HepG2 (cell line): ENCODE data around the gene PSMB2. TPM values are rescaled to one million over a fixed set of nuclear protein-coding genes. Genes with fewer than 3 reads are reported as not detected.
A peak's percentile ranks its signal among the peaks of the same experiment; 100 is the strongest.

ENCODE experiments used
- GFI1 ChIP-seq: sonication (generic); formaldehyde crosslinking; IDR thresholded peaks from 2 replicates; pipeline ENCODE4 v1.5.0; 2020; ENCODE audit warnings: missing genetic modification reagents, mild to moderate bottlenecking, borderline replicate concordance
- NKX3-1 ChIP-seq: sonication (generic); formaldehyde crosslinking; IDR thresholded peaks from 2 replicates; pipeline ENCODE4 v1.5.0; 2020; ENCODE audit warnings: missing genetic modification reagents
- RFX3 ChIP-seq: IDR thresholded peaks from 2 replicates; pipeline ENCODE4 v1.6.1; 2016; ENCODE audit warnings: missing biosample characterization, missing genetic modification reagents
- SIX4 ChIP-seq: sonication (generic); formaldehyde crosslinking; IDR thresholded peaks from 2 replicates; pipeline ENCODE4 v1.4.0; 2020; ENCODE audit warnings: missing genetic modification reagents
- ZNF138 ChIP-seq: sonication (generic); formaldehyde crosslinking; IDR thresholded peaks from 2 replicates; pipeline ENCODE4 v1.5.0; 2020; ENCODE audit warnings: mild to moderate bottlenecking, low read depth, missing genetic modification reagents
- ZNF331 ChIP-seq: sonication (generic); formaldehyde crosslinking; IDR thresholded peaks from 2 replicates; pipeline ENCODE4 v1.4.0; 2020; ENCODE audit warnings: missing genetic modification reagents
- ZNF33A ChIP-seq: sonication (generic); formaldehyde crosslinking; IDR thresholded peaks from 2 replicates; pipeline ENCODE4 v1.5.1; 2020; ENCODE audit warnings: missing genetic modification reagents, mild to moderate bottlenecking, moderate library complexity, borderline replicate concordance
- ZNF557 ChIP-seq: sonication (generic); formaldehyde crosslinking; IDR thresholded peaks from 2 replicates; pipeline ENCODE4 v1.4.0; 2020; ENCODE audit warnings: missing genetic modification reagents
- ZNF724P ChIP-seq: sonication (generic); formaldehyde crosslinking; IDR thresholded peaks from 2 replicates; pipeline ENCODE4 v1.8.0; 2022; ENCODE audit warnings: missing genetic modification reagents, borderline replicate concordance
- ZNF879 ChIP-seq: sonication (generic); formaldehyde crosslinking; IDR thresholded peaks from 2 replicates; pipeline ENCODE4 v1.8.1; 2023; ENCODE audit warnings: missing genetic modification reagents
- polyA plus RNA-seq, 8 experiments: library from polyadenylated mRNA; depleted of rRNA in 3 of 8; stranded (reverse) in 7 of 8; unstranded in 1 of 8; fragments of >200 nt; fragmentation: Illumina TruSeq in 4 of 8; extraction: Trizol in 4 of 8; gene quantifications; 2 replicates each; pipeline versions ENCODE4 v1.2.1 to v1.2.3, GENCODE V29; 2011 to 2016; ENCODE audit warnings: low read depth in 4 of 8, missing spikeins in 1 of 8, mixed read lengths in 1 of 8; ENCODE audit not compliant: insufficient read depth in 1 of 8
- total RNA-seq, 5 experiments: library from RNA; depleted of rRNA; stranded (reverse); fragments of >200 nt; fragmentation: Illumina TruSeq; extraction: Trizol; gene quantifications; 2 replicates each; pipeline ENCODE4 v1.2.3, GENCODE V29; 2016; ENCODE audit warnings: low read depth in 1 of 5
- TF ChIP-seq, protein P1 (sequence below): IDR thresholded peaks from 2 replicates; pipeline ENCODE4 v1.6.1; 2016; ENCODE audit warnings: control low read depth
- TF ChIP-seq, protein P2 (sequence below): sonication (generic); formaldehyde crosslinking; IDR thresholded peaks from 2 replicates; pipeline ENCODE4 v1.5.1; 2020; ENCODE audit warnings: mild to moderate bottlenecking, missing genetic modification reagents, moderate library complexity
- TF ChIP-seq, protein P3 (sequence below): sonication (generic); formaldehyde crosslinking; IDR thresholded peaks from 2 replicates; pipeline ENCODE4 v1.5.1; 2020; ENCODE audit warnings: mild to moderate bottlenecking, missing genetic modification reagents, borderline replicate concordance
- TF ChIP-seq, protein P4 (sequence below): sonication (generic); formaldehyde crosslinking; IDR thresholded peaks from 2 replicates; pipeline ENCODE4 v1.4.0; 2020; ENCODE audit warnings: mild to moderate bottlenecking, missing genetic modification reagents

The PSMB2 gene
- total and polyA plus RNA-seq, 2 of the 13 experiments (the other 11 are each of a cell fraction or from before 2014, with no cell fraction given), result 60.6 to 62.2 TPM

DNA sequence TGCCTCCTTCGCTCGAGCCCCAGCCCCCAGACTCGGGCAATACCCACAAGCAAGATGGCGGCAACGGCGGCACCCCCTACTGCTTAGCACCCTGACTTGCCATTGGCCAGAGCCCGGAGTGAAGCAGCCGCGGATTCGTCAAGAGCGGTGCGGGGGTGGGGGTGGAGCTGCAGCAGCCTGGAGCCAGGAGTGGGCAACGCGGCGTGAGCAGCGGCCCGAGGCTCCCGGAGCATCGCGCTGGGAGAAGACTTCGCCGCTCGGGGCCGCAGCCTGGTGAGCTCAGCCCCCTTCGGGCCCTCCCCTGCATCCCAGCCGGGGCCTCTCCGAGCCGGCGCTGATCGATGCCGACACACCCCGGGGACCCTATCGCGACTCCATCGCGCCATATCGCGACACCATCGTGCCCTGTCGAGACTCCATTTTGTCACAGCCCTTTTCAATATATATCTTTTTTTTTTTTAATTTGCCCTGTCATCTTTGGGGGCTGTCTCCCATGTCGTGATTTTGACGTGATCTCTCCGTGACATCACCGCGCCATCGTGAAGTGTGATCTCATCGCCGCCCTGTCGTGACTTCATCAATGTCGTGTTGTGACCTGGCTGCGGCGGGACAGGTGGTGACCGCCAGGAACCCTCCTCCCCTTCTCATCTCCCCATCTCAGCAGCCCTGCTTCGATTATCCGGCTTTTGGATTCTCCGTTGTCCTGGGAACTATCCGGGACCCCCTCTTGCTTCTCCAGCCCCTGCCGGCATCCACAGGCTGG is 83.5 kb downstream of the PSMB2 start, which contains the start of gene NCDN (continued):
- TF ChIP-seq, protein P1, sequence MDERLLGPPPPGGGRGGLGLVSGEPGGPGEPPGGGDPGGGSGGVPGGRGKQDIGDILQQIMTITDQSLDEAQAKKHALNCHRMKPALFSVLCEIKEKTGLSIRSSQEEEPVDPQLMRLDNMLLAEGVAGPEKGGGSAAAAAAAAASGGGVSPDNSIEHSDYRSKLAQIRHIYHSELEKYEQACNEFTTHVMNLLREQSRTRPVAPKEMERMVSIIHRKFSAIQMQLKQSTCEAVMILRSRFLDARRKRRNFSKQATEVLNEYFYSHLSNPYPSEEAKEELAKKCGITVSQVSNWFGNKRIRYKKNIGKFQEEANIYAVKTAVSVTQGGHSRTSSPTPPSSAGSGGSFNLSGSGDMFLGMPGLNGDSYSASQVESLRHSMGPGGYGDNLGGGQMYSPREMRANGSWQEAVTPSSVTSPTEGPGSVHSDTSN (CRISPR knock-in tag), result no peak
- 0 out of 2 replicates have a peak, but pooled peaks have one; percentile 75 for TF ChIP-seq GFI1 (CRISPR knock-in tag)
- TF ChIP-seq, protein P2, sequence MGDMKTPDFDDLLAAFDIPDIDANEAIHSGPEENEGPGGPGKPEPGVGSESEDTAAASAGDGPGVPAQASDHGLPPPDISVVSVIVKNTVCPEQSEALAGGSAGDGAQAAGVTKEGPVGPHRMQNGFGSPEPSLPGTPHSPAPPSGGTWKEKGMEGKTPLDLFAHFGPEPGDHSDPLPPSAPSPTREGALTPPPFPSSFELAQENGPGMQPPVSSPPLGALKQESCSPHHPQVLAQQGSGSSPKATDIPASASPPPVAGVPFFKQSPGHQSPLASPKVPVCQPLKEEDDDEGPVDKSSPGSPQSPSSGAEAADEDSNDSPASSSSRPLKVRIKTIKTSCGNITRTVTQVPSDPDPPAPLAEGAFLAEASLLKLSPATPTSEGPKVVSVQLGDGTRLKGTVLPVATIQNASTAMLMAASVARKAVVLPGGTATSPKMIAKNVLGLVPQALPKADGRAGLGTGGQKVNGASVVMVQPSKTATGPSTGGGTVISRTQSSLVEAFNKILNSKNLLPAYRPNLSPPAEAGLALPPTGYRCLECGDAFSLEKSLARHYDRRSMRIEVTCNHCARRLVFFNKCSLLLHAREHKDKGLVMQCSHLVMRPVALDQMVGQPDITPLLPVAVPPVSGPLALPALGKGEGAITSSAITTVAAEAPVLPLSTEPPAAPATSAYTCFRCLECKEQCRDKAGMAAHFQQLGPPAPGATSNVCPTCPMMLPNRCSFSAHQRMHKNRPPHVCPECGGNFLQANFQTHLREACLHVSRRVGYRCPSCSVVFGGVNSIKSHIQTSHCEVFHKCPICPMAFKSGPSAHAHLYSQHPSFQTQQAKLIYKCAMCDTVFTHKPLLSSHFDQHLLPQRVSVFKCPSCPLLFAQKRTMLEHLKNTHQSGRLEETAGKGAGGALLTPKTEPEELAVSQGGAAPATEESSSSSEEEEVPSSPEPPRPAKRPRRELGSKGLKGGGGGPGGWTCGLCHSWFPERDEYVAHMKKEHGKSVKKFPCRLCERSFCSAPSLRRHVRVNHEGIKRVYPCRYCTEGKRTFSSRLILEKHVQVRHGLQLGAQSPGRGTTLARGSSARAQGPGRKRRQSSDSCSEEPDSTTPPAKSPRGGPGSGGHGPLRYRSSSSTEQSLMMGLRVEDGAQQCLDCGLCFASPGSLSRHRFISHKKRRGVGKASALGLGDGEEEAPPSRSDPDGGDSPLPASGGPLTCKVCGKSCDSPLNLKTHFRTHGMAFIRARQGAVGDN (CRISPR knock-in tag), result peak; percentile 81
- no peak for TF ChIP-seq ZNF138 (CRISPR knock-in tag)
- no peak for TF ChIP-seq ZNF557
- TF ChIP-seq ZNF724P (CRISPR knock-in tag), result 0 out of 2 replicates have a peak, but pooled peaks have one; percentile 71
- TF ChIP-seq NKX3-1 (CRISPR knock-in tag), result 0 out of 2 replicates have a peak, but pooled peaks have one; percentile 30
- no peak for TF ChIP-seq ZNF331 (CRISPR knock-in tag)
- TF ChIP-seq, protein P3, sequence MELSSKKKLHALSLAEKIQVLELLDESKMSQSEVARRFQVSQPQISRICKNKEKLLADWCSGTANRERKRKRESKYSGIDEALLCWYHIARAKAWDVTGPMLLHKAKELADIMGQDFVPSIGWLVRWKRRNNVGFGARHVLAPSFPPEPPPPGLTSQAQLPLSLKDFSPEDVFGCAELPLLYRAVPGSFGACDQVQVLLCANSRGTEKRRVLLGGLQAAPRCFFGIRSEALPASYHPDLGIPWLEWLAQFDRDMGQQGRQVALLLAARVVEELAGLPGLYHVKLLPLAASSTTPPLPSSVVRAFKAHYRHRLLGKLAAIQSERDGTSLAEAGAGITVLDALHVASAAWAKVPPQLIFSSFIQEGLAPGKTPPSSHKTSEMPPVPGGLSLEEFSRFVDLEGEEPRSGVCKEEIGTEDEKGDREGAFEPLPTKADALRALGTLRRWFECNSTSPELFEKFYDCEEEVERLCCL, result no peak
- no peak for TF ChIP-seq RFX3 (CRISPR knock-in tag)
- TF ChIP-seq, protein P4, sequence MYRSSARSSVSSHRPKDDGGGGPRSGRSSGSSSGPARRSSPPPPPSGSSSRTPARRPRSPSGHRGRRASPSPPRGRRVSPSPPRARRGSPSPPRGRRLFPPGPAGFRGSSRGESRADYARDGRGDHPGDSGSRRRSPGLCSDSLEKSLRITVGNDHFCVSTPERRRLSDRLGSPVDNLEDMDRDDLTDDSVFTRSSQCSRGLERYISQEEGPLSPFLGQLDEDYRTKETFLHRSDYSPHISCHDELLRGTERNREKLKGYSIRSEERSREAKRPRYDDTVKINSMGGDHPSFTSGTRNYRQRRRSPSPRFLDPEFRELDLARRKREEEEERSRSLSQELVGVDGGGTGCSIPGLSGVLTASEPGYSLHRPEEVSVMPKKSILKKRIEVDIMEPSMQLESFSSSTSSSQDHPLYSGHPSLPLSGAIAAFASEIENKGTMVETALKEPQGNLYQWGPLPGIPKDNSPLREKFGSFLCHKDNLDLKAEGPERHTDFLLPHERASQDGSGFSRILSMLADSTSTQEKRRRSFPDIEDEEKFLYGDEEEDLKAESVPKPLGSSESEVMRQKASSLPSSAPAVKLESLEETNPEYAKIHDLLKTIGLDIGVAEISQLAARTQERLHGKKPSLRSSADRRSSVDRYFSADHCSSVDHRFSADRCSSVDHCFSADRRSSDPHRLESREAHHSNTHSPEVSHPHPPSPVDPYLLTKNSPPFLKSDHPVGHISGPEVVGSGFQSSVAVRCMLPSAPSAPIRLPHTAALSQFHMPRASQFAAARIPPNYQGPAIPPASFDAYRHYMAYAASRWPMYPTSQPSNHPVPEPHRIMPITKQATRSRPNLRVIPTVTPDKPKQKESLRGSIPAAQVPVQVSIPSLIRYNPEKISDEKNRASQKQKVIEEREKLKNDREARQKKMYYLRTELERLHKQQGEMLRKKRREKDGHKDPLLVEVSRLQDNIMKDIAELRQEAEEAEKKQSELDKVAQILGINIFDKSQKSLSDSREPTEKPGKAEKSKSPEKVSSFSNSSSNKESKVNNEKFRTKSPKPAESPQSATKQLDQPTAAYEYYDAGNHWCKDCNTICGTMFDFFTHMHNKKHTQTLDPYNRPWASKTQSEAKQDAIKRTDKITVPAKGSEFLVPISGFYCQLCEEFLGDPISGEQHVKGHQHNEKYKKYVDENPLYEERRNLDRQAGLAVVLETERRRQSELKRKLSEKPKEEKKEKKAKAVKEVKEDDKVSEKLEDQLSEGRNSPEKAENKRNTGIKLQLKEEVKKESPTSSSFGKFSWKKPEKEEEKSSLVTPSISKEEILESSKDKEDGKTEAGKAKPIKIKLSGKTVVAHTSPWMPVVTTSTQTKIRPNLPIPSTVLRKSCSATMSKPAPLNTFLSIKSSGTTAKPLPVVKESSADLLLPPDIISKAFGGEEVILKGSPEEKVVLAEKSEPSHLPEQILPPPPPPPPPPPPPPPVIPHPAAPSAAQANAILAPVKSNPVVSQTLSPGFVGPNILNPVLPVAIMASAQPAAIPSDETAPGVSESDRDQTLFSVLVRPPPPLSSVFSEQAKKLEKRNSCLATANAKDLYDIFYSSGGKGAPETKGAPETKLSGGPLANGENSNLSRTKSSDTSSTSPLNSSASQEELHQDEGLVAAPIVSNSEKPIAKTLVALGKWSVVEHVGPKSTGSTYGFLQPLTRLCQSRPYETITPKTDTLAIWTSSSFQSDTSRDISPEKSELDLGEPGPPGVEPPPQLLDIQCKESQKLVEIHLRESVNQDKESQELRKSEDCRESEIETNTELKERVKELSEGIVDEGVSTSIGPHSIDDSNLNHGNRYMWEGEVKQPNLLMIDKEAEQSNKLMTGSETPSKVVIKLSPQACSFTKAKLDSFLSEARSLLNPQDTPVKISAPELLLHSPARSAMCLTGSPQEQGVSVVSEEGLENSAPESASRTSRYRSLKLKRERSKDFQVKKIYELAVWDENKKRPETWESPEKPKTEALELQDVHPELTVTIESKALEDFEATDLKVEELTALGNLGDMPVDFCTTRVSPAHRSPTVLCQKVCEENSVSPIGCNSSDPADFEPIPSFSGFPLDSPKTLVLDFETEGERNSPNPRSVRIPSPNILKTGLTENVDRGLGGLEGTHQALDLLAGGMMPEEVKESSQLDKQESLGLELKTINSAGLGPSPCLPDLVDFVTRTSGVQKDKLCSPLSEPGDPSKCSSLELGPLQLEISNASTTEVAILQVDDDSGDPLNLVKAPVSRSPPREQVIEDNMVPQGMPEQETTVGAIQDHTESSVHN (CRISPR knock-in tag), result no peak
- no peak for TF ChIP-seq ZNF33A (CRISPR knock-in tag)
- TF ChIP-seq ZNF879 (CRISPR knock-in tag), result no peak
- no peak for TF ChIP-seq SIX4 (CRISPR knock-in tag)
